ENCODE results near the gene WBP4.

WBP4 gene

GRCh38 chr13:41098761-41099160 lies 37.5 kb downstream of the WBP4 start:
- Histone ChIP-seq H3K27me3 (ENCODE audit: control insufficient read depth, insufficient read depth, low read length) (no peaks in the 10 kb centered on the region), H3K36me3 (ENCODE audit: control insufficient read depth, insufficient read depth, low read length) (no peaks in the 10 kb centered on the region), H3K4me1 (no peaks in the 10 kb centered on the region), H3K4me3 (ENCODE audit: low read depth, low read length) (no peak overlapping the region), H3K27ac (no peak overlapping the region), H3K9me3 (ENCODE audit: control insufficient read depth, low read length) (no peaks in the 10 kb centered on the region), H3K79me2 (no peaks in the 10 kb centered on the region), H3K9ac (no peak overlapping the region), H3K4me2 (ENCODE audit: low read length) (no peak overlapping the region), H2AFZ (no peak overlapping the region)
- no peak for TF ChIP-seq CTCF (IDR thresholded peaks at IDR 0.05)

- Histone ChIP-seq H3K9me3 (ENCODE audit: control insufficient read depth, low read length) (no peaks in the 10 kb centered on the region), H3K9ac (no peak overlapping the region), H2AFZ (no peak overlapping the region)
These were observed 38.7 kb downstream of the WBP4 start for GRCh38 chr13:41099986-41100385.

GRCh38 chr13:41107104-41107571 lies 45.8 kb downstream of the WBP4 start:
- TF ChIP-seq CTCF (IDR thresholded peaks at IDR 0.05) = no peak
- no peak overlapping the region for H3K27ac ChIP-seq
- no peak overlapping the region for H3K4me3 ChIP-seq (ENCODE audit: low read depth, low read length)
- no peaks in the 10 kb centered on the region for H3K36me3 ChIP-seq (ENCODE audit: control insufficient read depth, insufficient read depth, low read length)
- H3K4me1 ChIP-seq = no peaks in the 10 kb centered on the region
- no peaks in the 10 kb centered on the region for H3K79me2 ChIP-seq
- H3K4me2 ChIP-seq (ENCODE audit: low read length) = no peak overlapping the region
- H2AFZ ChIP-seq = no peak overlapping the region
- no peak overlapping the region for H3K9ac ChIP-seq
- no peaks in the 10 kb centered on the region for H3K27me3 ChIP-seq (ENCODE audit: control insufficient read depth, insufficient read depth, low read length)
- H3K9me3 ChIP-seq (ENCODE audit: control insufficient read depth, low read length) = no peaks in the 10 kb centered on the region

More at GRCh38 chr13:41099986-41100385, 38.7 kb downstream of the WBP4 start:
- H3K36me3 ChIP-seq (ENCODE audit: control insufficient read depth, insufficient read depth, low read length) = no peaks in the 10 kb centered on the region
- no peak overlapping the region for H3K4me3 ChIP-seq (ENCODE audit: low read depth, low read length)
- H3K4me2 ChIP-seq (ENCODE audit: low read length) = no peak overlapping the region
- H3K79me2 ChIP-seq = no peaks in the 10 kb centered on the region
- H3K27me3 ChIP-seq (ENCODE audit: control insufficient read depth, insufficient read depth, low read length) = no peaks in the 10 kb centered on the region
- H3K27ac ChIP-seq = no peak overlapping the region
- TF ChIP-seq CTCF (IDR thresholded peaks at IDR 0.05) = no peak
- no peaks in the 10 kb centered on the region for H3K4me1 ChIP-seq

GRCh38 chr13:41107584-41108014 lies 46.3 kb downstream of the WBP4 start:
- Histone ChIP-seq H3K36me3 (ENCODE audit: control insufficient read depth, insufficient read depth, low read length) (no peaks in the 10 kb centered on the region), H3K4me1 (no peaks in the 10 kb centered on the region), H3K9ac (no peak overlapping the region), H2AFZ (no peak overlapping the region), H3K79me2 (no peaks in the 10 kb centered on the region), H3K4me2 (ENCODE audit: low read length) (no peak overlapping the region), H3K9me3 (ENCODE audit: control insufficient read depth, low read length) (no peaks in the 10 kb centered on the region), H3K27ac (no peak overlapping the region), H3K4me3 (ENCODE audit: low read depth, low read length) (no peak overlapping the region), H3K27me3 (ENCODE audit: control insufficient read depth, insufficient read depth, low read length) (no peaks in the 10 kb centered on the region)
- no peak for TF ChIP-seq CTCF (IDR thresholded peaks at IDR 0.05)

- H3K4me2 ChIP-seq (ENCODE audit: low read length) = no peak overlapping the region
- no peak for TF ChIP-seq CTCF (IDR thresholded peaks at IDR 0.05)
These were observed 50.1 kb downstream of the WBP4 start for GRCh38 chr13:41111454-41111853.

More at GRCh38 chr13:41111454-41111853, 50.1 kb downstream of the WBP4 start:
- Histone ChIP-seq H3K79me2 (no peaks in the 10 kb centered on the region), H3K4me3 (ENCODE audit: low read depth, low read length) (no peak overlapping the region), H2AFZ (no peak overlapping the region), H3K27me3 (ENCODE audit: control insufficient read depth, insufficient read depth, low read length) (no peaks in the 10 kb centered on the region), H3K4me1 (no peaks in the 10 kb centered on the region), H3K9me3 (ENCODE audit: control insufficient read depth, low read length) (no peaks in the 10 kb centered on the region), H3K9ac (no peak overlapping the region), H3K36me3 (ENCODE audit: control insufficient read depth, insufficient read depth, low read length) (no peaks in the 10 kb centered on the region), H3K27ac (no peak overlapping the region)
